ENCODE measurements around the gene CLPX.

CLPX gene

DNA sequence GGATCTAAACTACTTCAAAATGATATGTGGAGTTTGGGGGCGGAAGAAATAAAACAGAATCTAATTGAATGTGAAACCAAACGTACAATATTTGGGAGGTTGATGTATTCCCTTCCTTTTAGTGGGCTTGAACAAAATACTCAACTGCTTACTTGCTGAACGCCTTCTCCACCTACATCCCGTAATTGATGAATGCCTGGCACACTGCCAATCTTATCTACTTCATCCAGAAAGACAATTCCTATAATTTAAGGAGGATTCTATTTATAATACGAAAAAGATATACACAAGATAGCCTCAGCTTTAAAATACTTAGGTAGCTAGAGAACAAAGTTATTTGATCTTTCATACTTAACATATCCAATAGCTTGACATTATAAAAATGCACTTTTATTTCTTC is 28.4 kb downstream of the CLPX start:
- TF ChIP-seq, protein P1, sequence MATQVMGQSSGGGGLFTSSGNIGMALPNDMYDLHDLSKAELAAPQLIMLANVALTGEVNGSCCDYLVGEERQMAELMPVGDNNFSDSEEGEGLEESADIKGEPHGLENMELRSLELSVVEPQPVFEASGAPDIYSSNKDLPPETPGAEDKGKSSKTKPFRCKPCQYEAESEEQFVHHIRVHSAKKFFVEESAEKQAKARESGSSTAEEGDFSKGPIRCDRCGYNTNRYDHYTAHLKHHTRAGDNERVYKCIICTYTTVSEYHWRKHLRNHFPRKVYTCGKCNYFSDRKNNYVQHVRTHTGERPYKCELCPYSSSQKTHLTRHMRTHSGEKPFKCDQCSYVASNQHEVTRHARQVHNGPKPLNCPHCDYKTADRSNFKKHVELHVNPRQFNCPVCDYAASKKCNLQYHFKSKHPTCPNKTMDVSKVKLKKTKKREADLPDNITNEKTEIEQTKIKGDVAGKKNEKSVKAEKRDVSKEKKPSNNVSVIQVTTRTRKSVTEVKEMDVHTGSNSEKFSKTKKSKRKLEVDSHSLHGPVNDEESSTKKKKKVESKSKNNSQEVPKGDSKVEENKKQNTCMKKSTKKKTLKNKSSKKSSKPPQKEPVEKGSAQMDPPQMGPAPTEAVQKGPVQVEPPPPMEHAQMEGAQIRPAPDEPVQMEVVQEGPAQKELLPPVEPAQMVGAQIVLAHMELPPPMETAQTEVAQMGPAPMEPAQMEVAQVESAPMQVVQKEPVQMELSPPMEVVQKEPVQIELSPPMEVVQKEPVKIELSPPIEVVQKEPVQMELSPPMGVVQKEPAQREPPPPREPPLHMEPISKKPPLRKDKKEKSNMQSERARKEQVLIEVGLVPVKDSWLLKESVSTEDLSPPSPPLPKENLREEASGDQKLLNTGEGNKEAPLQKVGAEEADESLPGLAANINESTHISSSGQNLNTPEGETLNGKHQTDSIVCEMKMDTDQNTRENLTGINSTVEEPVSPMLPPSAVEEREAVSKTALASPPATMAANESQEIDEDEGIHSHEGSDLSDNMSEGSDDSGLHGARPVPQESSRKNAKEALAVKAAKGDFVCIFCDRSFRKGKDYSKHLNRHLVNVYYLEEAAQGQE (IDR thresholded peaks at IDR 0.05; ENCODE audit: insufficient read depth in 1 of 2, low read depth in 2 of 2, low read length in 2 of 2) = no peak
- TF ChIP-seq FOXP2 (optimal IDR thresholded peaks at IDR 0.05; ENCODE audit: borderline replicate concordance, extremely low read depth, extremely low read length, insufficient read depth) (no peak), SIN3A (IDR thresholded peaks at IDR 0.05; ENCODE audit: borderline replicate concordance, insufficient read depth, low read length) (no peak), TAF1 (IDR thresholded peaks at IDR 0.05; ENCODE audit: borderline replicate concordance, insufficient read depth, low read length) (no peak)

DNA sequence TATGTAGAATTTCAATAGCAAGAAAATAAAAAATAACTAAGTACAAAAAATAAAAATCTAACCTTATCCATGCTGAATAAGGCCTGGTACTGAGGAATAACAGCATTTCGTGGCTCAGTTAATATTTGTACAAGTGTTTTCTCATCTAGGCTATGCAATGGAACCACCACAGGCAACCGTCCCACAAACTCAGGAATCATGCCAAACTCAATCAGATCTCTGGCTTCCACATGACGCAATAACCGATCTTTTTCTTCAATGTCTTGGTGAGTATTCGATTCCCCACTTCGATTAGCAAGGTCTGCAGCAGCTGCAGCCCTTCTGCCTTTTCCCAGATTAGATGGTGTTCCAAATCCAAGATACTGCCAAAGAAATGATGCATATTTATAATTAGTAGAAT is 30.4 kb downstream of the CLPX start:
- TF ChIP-seq FOXP2 (optimal IDR thresholded peaks at IDR 0.05; ENCODE audit: borderline replicate concordance, extremely low read depth, extremely low read length, insufficient read depth) (no peak), SIN3A (IDR thresholded peaks at IDR 0.05; ENCODE audit: borderline replicate concordance, insufficient read depth, low read length) (no peak), TAF1 (IDR thresholded peaks at IDR 0.05; ENCODE audit: borderline replicate concordance, insufficient read depth, low read length) (no peak), POLR2AphosphoS5 (IDR thresholded peaks at IDR 0.05; ENCODE audit: low read depth, low read length) (no peak)
- TF ChIP-seq, protein P1 (IDR thresholded peaks at IDR 0.05; ENCODE audit: insufficient read depth in 1 of 2, low read depth in 2 of 2, low read length in 2 of 2) = no peak

DNA sequence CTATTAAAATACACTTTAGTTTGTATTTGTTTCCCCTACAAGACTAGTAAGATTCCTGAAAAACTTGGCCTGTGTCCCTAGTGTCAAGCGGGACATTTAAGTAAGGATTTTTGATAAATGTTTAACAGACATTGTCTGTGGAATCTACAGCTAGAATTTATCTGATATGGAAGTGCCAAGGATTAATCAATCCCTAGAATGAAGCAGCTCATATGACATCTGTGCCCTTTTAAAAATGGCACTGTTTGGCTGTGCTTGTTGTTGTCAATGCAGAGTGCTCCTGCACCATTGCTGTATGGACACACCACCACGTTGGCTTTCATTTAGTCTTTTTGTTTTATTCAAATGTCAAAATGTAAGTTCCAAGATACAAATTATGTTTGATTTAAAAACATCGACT is 37.2 kb downstream of the CLPX start:
- TF ChIP-seq FOXP2 (optimal IDR thresholded peaks at IDR 0.05; ENCODE audit: borderline replicate concordance, extremely low read depth, extremely low read length, insufficient read depth) (no peak), TAF1 (IDR thresholded peaks at IDR 0.05; ENCODE audit: borderline replicate concordance, insufficient read depth, low read length) (no peak), SIN3A (IDR thresholded peaks at IDR 0.05; ENCODE audit: borderline replicate concordance, insufficient read depth, low read length) (no peak), POLR2AphosphoS5 (IDR thresholded peaks at IDR 0.05; ENCODE audit: low read depth, low read length) (no peak)
- TF ChIP-seq, protein P1 (IDR thresholded peaks at IDR 0.05; ENCODE audit: insufficient read depth in 1 of 2, low read depth in 2 of 2, low read length in 2 of 2) = no peak

DNA sequence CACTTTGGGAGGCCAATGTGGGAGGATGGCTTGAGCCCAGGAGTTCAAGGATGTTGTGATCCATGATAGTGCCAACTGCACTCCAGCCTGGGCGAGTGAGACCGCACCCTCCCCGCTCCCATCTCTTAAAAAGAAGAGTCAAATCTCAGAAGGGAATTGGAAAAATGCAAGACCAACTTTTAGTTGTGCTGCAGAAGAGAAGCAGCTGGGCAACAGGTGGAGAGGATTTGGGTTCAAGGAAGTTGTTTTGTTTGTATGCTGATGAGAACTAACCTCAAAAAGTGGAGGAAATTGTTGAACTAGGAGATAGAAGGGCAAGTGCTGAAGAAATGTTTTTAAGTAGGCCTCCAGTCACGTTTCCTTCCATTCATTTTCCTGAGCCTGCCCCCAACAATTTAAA is 38.7 kb downstream of the CLPX start:
- TF ChIP-seq, protein P1 (IDR thresholded peaks at IDR 0.05; ENCODE audit: insufficient read depth in 1 of 2, low read depth in 2 of 2, low read length in 2 of 2) = no peak
- no peak for TF ChIP-seq POLR2AphosphoS5 (IDR thresholded peaks at IDR 0.05; ENCODE audit: low read depth, low read length)

DNA sequence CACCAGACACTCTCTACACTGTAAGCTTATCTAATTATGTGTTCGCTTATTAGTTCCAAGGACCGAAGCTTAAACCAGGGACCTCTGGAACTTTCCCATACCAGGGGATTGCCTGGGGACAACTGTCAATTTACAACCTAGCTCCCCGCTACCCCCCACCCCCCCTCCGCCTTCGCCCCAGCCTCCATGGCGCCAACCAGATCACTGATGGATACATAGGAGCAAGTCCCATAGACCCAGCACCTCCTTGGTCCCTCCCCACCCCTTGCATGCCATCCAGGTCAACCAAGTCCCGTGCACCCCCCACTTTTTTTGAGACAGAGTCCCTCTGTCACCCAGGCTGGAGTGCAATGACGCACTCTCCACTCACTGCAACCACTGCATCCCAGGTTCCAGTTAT is 50.6 kb downstream of the CLPX start:
- TF ChIP-seq TAF1 (IDR thresholded peaks at IDR 0.05; ENCODE audit: borderline replicate concordance, insufficient read depth, low read length) (no peak), POLR2AphosphoS5 (IDR thresholded peaks at IDR 0.05; ENCODE audit: low read depth, low read length) (no peak), SIN3A (IDR thresholded peaks at IDR 0.05; ENCODE audit: borderline replicate concordance, insufficient read depth, low read length) (no peak), FOXP2 (optimal IDR thresholded peaks at IDR 0.05; ENCODE audit: borderline replicate concordance, extremely low read depth, extremely low read length, insufficient read depth) (no peak)
- TF ChIP-seq, protein P1 (IDR thresholded peaks at IDR 0.05; ENCODE audit: insufficient read depth in 1 of 2, low read depth in 2 of 2, low read length in 2 of 2) = no peak

All from PFSK-1 (cell line).